ENCODE results near the gene GCAT.

- TF ChIP-seq, protein P1, sequence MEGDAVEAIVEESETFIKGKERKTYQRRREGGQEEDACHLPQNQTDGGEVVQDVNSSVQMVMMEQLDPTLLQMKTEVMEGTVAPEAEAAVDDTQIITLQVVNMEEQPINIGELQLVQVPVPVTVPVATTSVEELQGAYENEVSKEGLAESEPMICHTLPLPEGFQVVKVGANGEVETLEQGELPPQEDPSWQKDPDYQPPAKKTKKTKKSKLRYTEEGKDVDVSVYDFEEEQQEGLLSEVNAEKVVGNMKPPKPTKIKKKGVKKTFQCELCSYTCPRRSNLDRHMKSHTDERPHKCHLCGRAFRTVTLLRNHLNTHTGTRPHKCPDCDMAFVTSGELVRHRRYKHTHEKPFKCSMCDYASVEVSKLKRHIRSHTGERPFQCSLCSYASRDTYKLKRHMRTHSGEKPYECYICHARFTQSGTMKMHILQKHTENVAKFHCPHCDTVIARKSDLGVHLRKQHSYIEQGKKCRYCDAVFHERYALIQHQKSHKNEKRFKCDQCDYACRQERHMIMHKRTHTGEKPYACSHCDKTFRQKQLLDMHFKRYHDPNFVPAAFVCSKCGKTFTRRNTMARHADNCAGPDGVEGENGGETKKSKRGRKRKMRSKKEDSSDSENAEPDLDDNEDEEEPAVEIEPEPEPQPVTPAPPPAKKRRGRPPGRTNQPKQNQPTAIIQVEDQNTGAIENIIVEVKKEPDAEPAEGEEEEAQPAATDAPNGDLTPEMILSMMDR (IDR thresholded peaks at IDR 0.05) = no peak
- TF ChIP-seq POLR2A (IDR thresholded peaks at IDR 0.05) = no peak
These were observed 44.7 kb upstream of the GCAT start for GRCh38 chr22:37763012-37763411.

All from esophagus squamous epithelium (tissue), 4 donors.